ENCODE results near the gene RIN3.
A peak's percentile ranks its signal among the peaks of the same experiment; 100 is the strongest.

The RIN3 gene

DNA sequence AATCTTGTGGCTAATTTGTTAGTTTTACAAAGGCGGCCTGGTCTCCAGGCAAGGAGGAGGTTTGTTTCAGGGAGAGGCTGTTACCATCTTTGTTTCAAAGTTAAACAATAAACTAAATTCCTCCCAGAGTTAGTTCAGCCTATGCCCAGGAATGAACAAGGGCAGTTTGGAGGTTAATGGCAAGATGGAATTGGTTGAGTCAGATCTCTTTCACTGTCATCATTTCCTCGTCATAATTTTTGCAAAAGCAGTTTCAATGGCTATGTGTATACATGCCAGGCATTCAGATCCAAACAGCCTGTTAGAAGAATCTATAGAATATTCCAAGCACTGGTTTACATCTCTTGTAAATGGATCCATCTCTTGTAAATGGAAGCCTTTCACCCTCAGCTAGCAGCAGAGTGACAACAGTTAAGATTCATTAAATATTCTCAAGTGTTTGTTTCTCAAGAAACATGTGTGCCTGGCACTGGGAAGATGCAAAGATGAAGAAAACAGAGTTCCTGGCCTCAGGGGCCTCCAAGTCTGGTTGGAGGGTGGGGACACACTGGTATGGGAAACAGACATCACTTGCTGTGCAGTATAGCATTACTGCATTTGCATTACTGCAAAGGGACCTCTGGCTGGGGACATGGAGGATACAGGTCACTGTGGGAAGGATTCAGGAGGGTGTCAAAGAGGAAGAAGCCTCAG is 65.8 kb downstream of the RIN3 start:
- DNase-seq (ENCODE audit: low spot score) (no peak), ATAC-seq (ENCODE audit: low read depth) (no peak)
- no peak overlapping the region for H3K4me3 ChIP-seq (ENCODE audit: severe bottlenecking)
- H3K4me1 ChIP-seq (ENCODE audit: insufficient read depth, poor library complexity, severe bottlenecking), result no peaks in the 10 kb centered on the region
- TF ChIP-seq, protein P1, sequence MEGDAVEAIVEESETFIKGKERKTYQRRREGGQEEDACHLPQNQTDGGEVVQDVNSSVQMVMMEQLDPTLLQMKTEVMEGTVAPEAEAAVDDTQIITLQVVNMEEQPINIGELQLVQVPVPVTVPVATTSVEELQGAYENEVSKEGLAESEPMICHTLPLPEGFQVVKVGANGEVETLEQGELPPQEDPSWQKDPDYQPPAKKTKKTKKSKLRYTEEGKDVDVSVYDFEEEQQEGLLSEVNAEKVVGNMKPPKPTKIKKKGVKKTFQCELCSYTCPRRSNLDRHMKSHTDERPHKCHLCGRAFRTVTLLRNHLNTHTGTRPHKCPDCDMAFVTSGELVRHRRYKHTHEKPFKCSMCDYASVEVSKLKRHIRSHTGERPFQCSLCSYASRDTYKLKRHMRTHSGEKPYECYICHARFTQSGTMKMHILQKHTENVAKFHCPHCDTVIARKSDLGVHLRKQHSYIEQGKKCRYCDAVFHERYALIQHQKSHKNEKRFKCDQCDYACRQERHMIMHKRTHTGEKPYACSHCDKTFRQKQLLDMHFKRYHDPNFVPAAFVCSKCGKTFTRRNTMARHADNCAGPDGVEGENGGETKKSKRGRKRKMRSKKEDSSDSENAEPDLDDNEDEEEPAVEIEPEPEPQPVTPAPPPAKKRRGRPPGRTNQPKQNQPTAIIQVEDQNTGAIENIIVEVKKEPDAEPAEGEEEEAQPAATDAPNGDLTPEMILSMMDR (IDR thresholded peaks at IDR 0.05; ENCODE audit: poor library complexity, severe bottlenecking), result no peak
- no peaks in the 10 kb centered on the region for H3K36me3 ChIP-seq (ENCODE audit: low read depth)
- H3K27ac ChIP-seq (ENCODE audit: poor library complexity, severe bottlenecking), result no peak overlapping the region
- H3K9me3 ChIP-seq (ENCODE audit: severe bottlenecking), result no peaks in the 10 kb centered on the region
- H3K27me3 ChIP-seq (ENCODE audit: insufficient read depth, poor library complexity, severe bottlenecking), result no peaks in the 10 kb centered on the region

DNA sequence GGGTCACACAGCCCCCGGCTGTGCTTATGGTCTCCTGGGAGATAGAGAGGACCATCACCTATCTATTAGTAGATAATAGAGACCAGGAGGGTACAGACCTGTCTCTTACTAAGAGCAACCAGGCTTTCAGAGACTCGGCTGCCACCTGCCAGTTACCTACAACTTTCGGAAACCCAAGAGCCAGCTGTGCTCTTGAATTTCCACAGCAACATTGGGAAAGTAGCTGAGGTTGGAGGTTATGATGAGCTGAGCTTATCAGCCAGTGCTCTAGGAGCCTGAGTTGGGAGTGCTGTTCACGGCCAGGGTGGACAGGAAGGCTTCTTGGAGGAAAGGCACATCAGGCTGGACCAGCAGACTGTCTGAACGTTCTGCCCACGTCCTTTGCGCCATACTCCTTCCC is 67.6 kb downstream of the RIN3 start:
- Histone ChIP-seq H3K4me3 (ENCODE audit: severe bottlenecking) (no peak overlapping the region), H3K9me3 (ENCODE audit: severe bottlenecking) (no peaks in the 10 kb centered on the region), H3K36me3 (ENCODE audit: low read depth) (no peaks in the 10 kb centered on the region), H3K27me3 (ENCODE audit: insufficient read depth, poor library complexity, severe bottlenecking) (no peaks in the 10 kb centered on the region), H3K27ac (ENCODE audit: poor library complexity, severe bottlenecking) (no peak overlapping the region), H3K4me1 (ENCODE audit: insufficient read depth, poor library complexity, severe bottlenecking) (no peaks in the 10 kb centered on the region)
- TF ChIP-seq, protein P1 (IDR thresholded peaks at IDR 0.05; ENCODE audit: poor library complexity, severe bottlenecking), result no peak
- DNase-seq (ENCODE audit: low spot score), result peak; percentile 58
- ATAC-seq (ENCODE audit: low read depth), result no peak

GRCh38 chr14:92581966-92582566 is 68.5 kb downstream of the RIN3 start:
- ATAC-seq (ENCODE audit: low read depth), result no peak

GRCh38 chr14:92582706-92583452 is 69.3 kb downstream of the RIN3 start:
- Histone ChIP-seq H3K4me1 (ENCODE audit: insufficient read depth, poor library complexity, severe bottlenecking) (no peaks in the 10 kb centered on the region), H3K36me3 (ENCODE audit: low read depth) (no peaks in the 10 kb centered on the region), H3K27ac (ENCODE audit: poor library complexity, severe bottlenecking) (no peak overlapping the region), H3K9me3 (ENCODE audit: severe bottlenecking) (no peaks in the 10 kb centered on the region), H3K4me3 (ENCODE audit: severe bottlenecking) (no peak overlapping the region), H3K27me3 (ENCODE audit: insufficient read depth, poor library complexity, severe bottlenecking) (no peaks in the 10 kb centered on the region)
- ATAC-seq (ENCODE audit: low read depth), result no peak
- TF ChIP-seq, protein P1 (IDR thresholded peaks at IDR 0.05; ENCODE audit: poor library complexity, severe bottlenecking), result no peak
- DNase-seq (ENCODE audit: low spot score), result no peak

More at GRCh38 chr14:92581966-92582566, 68.5 kb downstream of the RIN3 start:
- Histone ChIP-seq H3K27ac (ENCODE audit: poor library complexity, severe bottlenecking) (no peak overlapping the region), H3K27me3 (ENCODE audit: insufficient read depth, poor library complexity, severe bottlenecking) (no peaks in the 10 kb centered on the region), H3K4me1 (ENCODE audit: insufficient read depth, poor library complexity, severe bottlenecking) (no peaks in the 10 kb centered on the region), H3K9me3 (ENCODE audit: severe bottlenecking) (no peaks in the 10 kb centered on the region), H3K4me3 (ENCODE audit: severe bottlenecking) (no peak overlapping the region), H3K36me3 (ENCODE audit: low read depth) (no peaks in the 10 kb centered on the region)
- no peak for DNase-seq (ENCODE audit: low spot score)
- TF ChIP-seq, protein P1 (IDR thresholded peaks at IDR 0.05; ENCODE audit: poor library complexity, severe bottlenecking), result no peak

Data from RWPE2 (cell line).